Activated CD4-positive, alpha-beta T cell treated with anti-CD3 and anti-CD28 coated beads, Interleukin-10, Interleukin-2, amounts not matched to agents 100 ng/mL and 50 ng/mL, durations not matched to agents 16 hours and 8 hours (primary cell): ENCODE results near the gene PDE3A.

Experiments used
- DNase-seq: peaks from one replicate; pipeline ENCODE4 v3.0.0-alpha.2; 2020

PDE3A gene

DNA sequence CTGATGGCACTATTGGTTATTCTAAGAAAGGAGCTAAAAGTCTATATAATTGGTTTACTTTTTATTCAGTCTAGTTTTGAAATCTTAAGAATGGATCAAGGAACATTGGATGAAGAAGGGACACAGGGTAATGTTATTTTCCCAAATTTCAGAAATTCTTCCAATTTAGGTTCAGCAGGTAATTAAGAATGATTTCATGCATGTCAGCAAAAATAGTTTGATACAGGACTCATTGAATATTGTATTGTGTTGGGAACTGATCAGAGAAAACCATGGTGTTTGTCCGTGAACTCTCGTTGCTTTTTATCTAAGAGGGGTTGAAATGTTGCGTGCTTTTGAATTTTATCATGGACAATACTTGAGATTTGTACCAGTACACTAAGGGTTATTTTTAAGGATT lies 58.6 kb downstream of the PDE3A start:
- no peak for DNase-seq

DNA sequence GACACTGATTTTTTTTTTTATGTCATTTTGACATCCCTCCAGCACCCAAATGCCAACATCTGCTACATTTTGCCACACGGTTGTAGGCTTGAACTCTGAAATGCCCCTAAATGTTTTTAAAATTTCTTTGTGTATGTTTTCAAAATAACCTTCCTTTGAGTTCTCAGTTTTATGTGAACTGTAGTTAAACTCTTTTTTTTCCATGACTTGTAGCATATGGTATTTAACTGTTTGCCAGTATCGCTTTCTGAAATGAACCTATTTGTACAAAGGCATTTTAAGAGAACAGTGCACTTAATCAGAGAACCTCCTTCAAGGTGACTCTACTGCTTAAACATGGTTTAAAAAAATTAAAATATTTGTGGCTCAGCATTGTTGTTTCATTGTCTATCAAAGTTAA lies 61.5 kb downstream of the PDE3A start:
- no peak for DNase-seq

DNA sequence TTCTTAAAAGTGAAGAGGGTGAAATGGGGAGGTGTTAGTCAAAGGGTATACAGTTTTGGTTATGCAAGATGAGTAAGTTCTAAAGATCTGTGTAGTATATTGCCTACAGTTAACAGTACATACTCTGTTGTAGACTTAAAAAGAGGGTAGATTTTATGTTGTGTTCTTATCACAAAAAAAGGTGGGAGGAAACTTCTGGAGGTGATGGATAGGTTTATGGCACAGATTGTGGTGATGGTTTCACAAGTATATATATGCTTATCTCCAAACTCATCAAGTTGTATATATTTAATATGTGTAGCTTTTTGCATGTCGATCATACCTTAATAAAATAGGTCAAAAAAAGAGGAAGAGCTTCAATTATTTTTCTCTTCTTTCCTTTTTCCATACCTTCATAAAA lies 64.0 kb downstream of the PDE3A start:
- no peak for DNase-seq

DNA sequence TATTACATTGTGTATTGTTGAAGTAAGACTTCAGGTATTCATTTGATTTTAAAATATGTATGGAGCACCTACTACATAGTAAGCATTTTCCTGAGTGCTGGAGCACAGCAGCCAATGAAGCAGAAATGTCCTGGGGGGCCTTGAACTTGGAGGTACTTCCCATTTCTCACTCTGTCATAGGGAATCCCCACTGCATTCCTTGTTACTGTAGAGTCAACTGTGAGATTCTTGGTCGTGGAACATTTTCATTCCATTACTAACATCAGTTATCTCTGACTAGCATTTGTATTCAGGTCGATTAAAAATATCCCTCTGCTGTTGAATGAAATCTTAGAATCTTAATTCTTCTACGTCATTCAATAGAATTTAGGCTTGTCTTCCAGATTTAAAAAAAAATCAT lies 66.7 kb downstream of the PDE3A start:
- no peak for DNase-seq

DNA sequence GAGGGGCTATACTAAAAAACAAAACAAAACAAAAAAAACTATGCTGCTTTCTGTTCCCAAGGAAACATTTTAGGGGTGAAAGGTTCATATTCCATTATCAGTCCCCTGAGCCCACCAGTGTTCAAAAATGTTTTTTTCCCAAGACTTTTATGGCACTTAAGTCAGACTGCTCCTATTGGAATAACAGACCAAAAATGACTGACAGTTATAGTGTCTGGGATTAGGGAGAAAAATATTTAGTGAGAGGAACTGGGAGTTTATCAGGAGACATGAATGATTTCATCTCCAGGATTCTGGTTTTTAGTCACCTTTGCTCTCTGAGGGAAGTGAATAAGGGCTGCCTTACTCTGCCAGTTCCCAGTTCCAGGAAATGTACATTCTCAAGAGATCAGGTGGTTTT lies 68.0 kb downstream of the PDE3A start:
- no peak for DNase-seq

DNA sequence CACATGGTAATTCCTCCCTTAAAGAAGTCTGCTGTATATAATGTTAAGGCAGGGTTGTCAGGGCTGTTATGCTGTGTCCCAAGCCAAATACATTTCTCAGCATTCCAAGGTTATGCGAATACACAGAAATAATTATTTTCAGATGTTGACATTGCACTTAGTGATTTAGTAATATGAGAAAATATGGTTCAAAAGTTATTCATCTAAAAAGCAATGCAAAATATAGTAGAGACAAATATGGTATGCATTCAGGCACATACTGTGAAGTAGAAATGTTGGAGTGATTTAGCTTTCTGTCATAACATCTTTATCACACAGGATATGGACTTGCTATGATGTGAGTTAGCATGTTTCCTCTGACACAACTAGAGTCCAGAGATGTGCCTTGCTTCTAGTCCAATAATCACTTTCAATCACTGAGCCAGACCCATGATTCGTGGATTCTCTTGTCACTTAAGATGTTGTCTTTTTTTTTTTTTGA lies 70.0 kb downstream of the PDE3A start:
- no peak for DNase-seq

DNA sequence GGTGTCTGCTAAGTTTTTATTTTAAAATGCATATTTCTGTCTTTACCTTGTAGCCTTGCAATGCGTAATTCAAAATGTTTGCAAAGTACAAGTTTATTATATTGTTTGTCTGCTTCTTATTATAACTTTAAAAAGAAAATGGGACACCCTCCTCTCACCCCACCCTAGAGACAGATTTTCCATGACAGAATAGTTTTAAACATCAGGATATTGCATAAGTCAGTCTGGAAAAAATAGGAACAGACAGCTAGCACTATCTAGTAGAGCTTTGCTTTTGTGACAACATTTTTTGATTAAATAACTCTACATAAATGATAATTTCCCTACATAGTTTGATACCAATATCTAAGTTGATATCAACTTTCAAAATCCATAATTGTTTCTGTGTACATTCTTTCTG lies 71.3 kb downstream of the PDE3A start:
- DNase-seq = no peak

DNA sequence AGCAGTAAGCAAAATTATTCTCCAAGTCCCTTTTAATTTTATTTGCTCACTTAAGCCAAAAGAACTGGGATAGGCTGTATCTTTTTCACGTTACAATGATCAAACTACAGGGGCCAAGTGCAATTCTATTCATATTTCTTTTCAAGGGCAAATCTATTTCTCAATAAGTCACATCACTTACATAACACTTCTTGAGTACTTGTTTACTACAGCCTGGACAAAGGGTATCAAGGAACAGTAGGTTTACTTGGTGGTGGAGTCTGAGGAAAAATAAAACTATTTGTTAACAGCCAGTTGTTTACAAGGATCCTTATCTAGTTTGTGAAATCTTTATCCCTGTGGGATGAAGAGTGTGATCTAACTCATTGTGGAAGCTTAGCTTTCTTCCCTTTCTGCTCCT lies 72.1 kb downstream of the PDE3A start:
- no peak for DNase-seq

DNA sequence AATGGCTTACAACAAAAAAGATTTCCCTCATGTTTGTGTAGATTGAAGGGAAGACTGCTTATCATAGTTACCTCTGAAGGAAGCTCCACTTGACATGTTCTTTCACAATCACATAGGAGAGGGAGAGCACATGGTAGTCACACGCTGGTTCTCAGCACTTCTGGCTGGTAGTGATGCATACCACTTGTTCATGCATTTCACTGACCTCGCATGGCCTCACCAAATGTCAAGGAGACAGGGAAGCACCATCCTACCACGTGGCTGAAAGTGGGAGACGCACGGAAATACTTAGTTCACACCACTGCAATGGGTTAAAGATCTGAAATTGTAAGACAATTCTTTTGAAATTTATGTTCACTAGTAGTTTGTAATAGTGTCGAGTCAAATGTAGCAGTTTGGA lies 74.0 kb downstream of the PDE3A start:
- DNase-seq = no peak

DNA sequence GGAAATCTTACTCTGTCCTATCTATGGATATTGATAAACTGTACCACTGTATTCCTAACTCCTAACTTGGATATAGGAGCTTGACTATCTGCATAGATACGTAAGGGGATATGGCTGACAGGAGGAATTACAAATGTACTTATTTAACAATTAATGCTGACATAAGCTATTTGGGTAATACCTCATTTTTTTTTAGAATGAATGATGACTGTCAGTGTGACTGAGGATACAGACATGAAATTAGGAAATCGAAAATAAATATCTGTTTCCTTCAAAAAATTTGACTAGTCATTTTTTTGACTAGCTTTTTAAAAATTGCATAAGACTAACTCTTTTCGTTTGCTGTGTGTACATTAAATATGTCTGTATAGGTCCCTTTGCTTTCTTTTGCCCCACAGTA lies 74.9 kb downstream of the PDE3A start:
- DNase-seq = no peak

DNA sequence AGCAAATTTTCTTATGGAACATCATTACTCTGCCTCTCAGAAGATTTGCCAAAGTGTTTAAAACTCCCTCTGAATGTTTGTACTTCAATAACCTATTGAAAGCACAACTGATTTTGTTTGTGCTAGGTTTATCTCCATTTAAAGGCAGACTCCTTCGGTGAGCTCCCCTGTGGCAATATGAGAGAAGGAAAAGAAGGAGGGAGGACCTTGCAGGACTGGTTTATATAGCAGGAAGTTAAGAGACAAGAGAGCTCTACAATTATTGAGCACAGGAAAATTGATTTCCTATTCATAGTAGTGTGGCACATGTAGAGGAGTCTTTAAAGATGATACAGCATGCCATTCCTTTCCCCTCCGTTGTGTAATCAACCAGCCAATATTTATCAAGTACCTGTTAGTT lies 75.5 kb downstream of the PDE3A start:
- DNase-seq = no peak

DNA sequence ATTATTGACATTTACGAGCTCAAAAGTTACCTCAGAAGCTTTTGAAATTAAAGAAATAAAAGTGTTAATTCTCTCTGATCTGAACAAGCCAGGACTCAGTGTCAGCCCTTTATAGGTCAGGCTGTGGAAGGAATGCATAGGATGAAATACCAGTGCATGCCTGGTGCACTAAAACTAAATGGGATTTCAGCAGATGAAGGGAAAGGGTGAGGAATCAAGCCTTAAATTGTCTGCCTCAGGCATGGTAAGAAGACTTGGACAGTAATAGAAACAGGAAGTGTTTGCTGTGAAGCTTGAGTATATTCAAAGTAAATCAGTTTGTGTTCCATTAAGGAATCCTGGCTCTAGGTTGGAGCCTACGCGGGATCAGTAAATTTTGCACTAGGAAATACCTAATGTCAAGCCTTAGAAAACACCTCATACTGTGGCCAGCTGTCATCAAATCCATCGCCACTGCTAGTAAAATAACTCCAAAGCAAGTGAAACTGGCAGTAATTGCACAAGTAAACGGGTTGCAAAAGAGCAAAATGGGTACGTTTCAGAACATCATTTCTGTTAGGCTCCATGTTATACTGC lies 76.3 kb downstream of the PDE3A start:
- DNase-seq = no peak

DNA sequence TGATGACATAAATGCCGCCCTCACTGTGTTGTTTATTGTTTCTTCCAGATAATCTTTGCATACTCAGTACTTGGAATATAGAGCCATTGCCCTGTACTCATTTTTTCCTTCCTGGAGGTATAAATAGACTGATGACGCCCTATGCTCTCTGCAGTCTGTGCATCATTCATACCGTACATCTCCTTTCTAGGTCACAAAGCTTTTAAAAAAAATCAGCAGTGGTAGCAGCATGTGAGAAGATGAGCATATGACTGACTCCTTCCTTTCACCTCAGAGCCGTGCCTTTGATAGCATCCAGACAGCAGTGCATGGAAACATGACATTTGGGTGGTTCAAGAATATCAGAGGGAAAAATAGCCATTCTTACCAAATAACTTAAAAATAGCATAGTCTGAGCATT lies 77.3 kb downstream of the PDE3A start:
- no peak for DNase-seq

DNA sequence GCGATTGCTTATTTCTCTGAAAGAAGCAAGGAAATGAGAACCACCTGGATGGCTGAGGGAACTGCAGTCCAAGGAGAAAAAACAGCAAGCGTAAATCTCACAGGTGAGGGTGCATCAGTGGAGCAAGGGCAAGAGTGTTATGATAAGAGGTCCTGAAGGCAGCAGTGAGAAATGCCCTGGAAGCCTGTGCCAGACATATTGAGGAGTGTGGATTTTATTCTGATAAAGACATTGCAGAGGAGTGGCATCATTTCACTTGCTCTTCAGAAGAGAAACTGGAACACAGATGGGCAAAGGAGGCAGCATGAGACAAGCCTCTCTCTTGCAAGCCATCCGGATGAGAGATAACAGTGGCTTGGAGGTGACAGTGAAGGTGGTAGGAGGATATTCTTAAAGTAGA lies 78.5 kb downstream of the PDE3A start:
- no peak for DNase-seq

DNA sequence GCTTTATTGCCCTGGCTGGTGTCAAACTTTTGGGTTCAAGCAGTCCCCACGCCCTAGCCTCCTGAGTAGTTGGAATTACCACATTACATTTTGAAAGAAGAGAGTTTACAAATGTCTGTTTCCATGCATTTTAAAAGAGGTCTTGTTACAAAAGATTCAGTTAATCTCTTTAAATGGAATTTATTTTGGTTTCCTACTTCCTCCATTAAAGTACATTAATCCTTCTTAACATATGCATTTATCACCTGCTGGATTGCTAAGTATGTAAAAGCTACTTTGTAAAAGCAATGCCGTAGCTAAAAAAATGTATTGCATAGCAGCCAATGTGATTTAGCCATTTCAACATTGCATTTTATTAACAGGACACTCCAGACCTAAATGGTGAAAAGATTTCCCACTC lies 80.4 kb downstream of the PDE3A start:
- DNase-seq = no peak

DNA sequence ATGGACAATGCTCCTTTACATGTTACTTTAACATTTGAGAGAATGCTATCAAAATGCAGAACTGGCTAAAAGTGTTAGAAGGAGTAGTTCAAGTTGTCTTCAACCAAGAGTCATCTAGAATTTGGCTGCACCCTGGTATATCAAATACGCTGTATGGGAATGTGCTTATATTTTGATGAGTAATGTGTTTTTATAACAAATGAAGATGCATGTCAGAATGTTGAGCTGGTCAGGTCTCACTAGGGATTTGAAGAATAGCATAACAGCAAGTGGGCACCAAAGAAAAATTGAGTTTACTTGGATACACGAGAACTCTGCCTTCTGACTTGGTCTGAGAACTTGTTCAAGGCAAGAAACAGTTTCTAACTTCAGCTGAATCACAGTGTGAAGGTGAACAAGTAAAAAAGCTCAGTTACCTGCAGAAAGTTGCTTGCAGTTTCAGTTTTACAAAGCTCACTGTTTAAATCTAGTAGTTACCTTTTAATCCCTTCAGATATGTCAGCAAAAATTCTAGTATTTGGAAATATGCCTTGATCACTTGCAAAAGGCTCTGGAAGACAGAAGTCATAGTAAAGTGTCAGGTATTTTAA lies 82.3 kb downstream of the PDE3A start:
- no peak for DNase-seq

DNA sequence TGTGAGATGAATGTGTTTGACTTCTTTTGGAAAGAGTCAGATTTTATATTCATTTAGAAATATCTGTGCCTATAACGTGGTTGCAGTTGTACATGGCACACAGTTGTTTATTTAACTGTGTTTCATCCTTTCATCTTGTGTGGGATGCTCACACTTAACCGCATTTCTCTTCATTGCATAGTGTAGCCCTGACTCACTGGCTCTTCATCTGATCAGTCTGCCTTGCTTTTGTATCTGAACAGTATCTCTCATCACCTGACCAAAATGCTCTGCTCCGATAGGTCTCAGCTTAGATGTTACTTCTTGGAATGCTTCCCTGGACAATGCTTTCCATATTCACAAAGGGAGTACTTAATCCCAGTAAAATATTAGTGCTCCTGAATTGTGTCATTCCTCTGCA lies 83.4 kb downstream of the PDE3A start:
- no peak for DNase-seq

DNA sequence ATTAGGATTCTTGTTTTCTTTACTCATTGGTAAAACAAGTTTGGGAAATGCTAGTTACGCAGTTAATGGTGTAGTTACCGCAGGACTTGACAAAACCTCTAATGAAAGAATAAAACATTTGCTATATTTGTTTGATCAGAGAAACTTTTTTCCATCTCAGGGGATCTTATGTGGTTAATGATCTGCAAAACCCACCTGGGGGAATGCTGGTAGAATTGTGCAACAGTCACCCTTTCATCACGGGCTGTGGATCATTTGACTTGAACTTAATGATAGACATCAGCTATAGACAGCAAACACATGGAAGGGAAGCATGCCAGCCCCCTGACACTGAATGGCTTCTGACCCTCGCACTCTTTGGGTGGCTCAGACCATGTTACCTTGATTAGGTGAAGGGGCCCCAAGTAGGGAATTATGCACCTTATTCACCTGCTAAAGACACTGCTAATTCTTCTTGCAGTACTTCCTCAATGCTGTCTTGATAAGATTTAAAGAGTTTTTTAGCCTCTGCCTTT lies 84.2 kb downstream of the PDE3A start:
- no peak for DNase-seq

DNA sequence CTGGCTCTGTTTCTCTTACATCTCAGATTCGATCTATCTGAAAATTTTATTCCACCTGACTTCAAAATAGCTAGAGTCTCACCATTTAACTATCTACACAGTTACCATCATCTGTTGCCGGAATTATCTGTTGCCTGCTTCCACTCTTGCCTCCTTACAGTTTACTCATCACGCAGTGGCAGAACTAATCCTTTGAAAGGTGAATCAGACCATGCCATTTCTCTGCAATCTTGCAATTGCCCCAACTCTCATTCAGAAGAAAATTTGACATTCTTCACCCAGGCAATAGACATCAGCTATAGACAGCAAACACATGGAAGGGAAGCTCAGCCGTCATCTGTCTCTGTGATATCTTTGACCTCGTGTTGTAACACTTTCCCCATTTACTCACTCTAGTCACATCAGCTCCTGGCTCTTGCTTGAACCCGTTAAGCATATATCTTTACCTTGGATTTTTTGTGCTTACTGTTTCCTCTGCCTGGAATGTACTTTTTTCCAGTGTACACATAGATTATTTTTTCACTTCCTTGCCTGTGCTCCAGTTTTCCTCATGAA lies 85.5 kb downstream of the PDE3A start:
- DNase-seq = no peak

DNA sequence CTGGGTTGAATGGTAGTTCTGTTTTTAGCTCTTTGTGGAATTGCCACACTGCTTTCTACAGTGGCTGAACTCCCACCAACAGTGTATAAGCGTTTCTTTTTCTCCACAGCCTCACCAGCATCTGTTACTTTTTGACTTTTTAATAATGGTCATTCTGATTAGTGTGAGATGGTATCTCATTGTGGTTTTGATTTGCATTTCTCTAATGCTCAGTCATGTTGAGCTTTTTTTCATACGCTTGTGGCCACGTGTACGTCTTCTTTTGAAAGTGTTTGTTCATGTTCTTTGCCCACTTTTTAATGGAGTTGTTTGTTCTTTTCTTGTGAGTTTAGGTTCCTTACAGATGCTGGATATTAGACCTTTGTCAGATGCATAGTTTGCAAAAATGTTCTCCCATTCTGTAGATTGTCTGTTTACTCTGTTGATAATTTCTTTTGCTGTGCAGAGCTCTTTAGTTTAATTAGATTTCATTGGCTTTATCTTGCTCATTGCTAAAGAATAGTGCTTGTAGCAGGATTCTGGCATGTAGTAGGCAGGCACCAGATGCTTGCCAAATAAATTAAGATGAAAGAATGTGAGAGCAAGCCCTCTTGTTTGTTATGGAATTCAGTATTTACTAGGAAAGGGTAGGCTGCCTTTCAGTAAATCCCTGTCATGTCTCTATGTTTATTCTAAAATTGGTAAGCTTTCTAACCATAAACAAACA lies 86.8 kb downstream of the PDE3A start:
- DNase-seq = no peak

DNA sequence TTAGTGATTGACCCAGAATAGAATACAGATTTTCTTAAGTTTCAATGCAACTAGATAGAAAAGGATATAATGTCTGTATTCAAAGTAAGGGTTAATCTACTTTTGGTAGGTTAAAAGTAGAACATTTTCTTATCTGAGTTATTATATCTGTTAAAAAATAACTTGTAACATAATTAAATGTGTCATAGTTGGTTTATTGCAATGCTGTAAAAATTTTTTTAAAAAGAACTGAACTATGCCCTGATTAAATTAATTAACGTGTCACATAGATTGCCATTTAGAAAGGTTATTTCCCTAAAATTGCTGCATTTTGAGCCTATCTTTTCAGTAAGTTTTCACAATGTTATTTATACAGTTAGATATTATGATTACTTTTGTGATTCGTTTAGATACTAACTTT lies 89.2 kb downstream of the PDE3A start:
- no peak for DNase-seq

DNA sequence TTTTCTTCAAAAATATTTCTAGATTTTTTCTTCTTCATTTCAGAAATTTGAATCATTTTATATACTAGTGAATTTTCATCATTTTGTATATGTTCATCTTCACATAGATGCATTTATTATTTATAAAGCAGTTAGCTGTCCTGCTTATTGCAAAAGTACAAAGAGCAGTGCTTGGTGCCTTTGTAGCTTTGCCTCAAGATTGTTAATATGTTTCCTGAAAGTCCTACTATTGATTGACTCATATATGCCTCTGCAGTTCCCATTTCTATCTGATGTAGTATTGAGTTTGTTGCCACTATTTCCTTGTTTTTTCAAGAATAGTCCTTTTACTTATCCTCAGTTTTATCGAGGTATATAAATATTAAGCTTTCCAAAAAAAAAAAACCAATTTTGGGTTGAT lies 89.7 kb downstream of the PDE3A start:
- DNase-seq = no peak

DNA sequence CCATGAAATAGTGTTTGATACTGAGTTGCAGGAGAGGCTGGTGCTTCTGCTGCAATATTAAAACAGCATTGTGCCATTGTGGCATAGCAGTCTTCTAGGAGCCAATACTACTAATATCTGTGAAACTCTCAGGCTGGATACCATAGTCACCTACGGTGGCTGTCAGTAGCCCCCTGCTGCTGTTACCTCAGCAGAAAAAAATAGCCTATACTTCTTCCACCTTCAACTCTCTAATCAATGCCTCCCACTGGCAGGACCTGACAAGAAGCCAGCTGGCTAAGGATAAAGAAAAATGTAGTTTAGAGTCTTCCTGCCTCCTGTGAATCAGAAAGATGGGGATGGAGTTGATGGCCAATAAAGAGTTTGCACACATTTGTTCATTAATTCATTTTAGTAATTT lies 91.6 kb downstream of the PDE3A start:
- DNase-seq = no peak

DNA sequence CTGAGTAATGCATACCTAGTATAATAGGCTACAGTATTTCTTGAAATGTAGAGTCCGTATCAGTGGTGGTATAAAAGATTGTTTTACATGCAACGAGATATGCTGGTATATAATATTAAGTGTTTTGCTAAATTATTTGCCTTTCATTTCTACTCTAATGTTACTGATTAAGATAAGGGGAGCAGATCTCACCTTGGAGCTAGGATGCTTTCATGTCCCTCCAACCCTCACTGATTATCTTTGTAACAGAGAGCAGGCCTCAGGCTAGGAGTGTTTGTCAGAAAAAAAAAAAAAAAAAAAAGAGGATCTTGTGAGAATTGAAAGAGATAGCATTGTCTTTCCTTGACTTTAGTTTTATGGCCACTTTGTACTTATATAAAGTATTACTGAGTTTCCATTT lies 92.6 kb downstream of the PDE3A start:
- DNase-seq = no peak
